WTC11 (cell line): ENCODE data around the gene RUFY3.

ENCODE experiments used
- AFF4 ChIP-seq: sonication (generic); formaldehyde crosslinking; IDR thresholded peaks from 2 replicates; pipeline ENCODE4 v1.8.1; 2023; ENCODE audit warnings: mild to moderate bottlenecking, missing genetic modification reagents, borderline replicate concordance
- CTCF ChIP-seq: fragments of 200-600 bp; IDR thresholded peaks from 2 replicates; pipeline ENCODE4 v1.8.0; 2022; ENCODE audit warnings: antibody characterized with exemption
- E2F5 ChIP-seq: sonication (generic); formaldehyde crosslinking; IDR thresholded peaks from 2 replicates; pipeline ENCODE4 v1.8.1; 2022; ENCODE audit warnings: mild to moderate bottlenecking, moderate library complexity, missing genetic modification reagents
- GTF2I ChIP-seq: fragments of 250-450 bp; sonication (Bioruptor Pico); conservative IDR thresholded peaks from 2 replicates; pipeline ENCODE4 v1.4.0; 2021; ENCODE audit warnings: mild to moderate bottlenecking
- JUN ChIP-seq: sonication (generic); formaldehyde crosslinking; IDR thresholded peaks from 2 replicates; pipeline ENCODE4 v1.8.0; 2023; ENCODE audit warnings: mild to moderate bottlenecking, missing genetic modification reagents
- MAX ChIP-seq: sonication (generic); formaldehyde crosslinking; IDR thresholded peaks from 2 replicates; pipeline ENCODE4 v1.8.0; 2022; ENCODE audit warnings: mild to moderate bottlenecking, missing genetic modification reagents
- NR1H2 ChIP-seq: sonication (generic); formaldehyde crosslinking; IDR thresholded peaks from 2 replicates; pipeline ENCODE4 v1.9.0; 2021; ENCODE audit warnings: mild to moderate bottlenecking, moderate library complexity, missing genetic modification reagents
- TEAD4 ChIP-seq: sonication (generic); formaldehyde crosslinking; IDR thresholded peaks from 2 replicates; pipeline ENCODE4 v1.8.0; 2022; ENCODE audit warnings: mild to moderate bottlenecking, missing genetic modification reagents
- ZNF121 ChIP-seq: sonication (generic); formaldehyde crosslinking; IDR thresholded peaks from 2 replicates; pipeline ENCODE4 v1.8.0; 2023; ENCODE audit warnings: missing genetic modification reagents
- ZNF416 ChIP-seq: fragments of 250-450 bp; sonication (Bioruptor Pico); IDR thresholded peaks from 2 replicates; pipeline ENCODE4 v1.9.0; 2021; ENCODE audit warnings: mild to moderate bottlenecking, inconsistent platforms
- TF ChIP-seq, protein P1 (sequence below): sonication (generic); formaldehyde crosslinking; IDR thresholded peaks from 2 replicates; pipeline ENCODE4 v1.8.1; 2023; ENCODE audit warnings: mild to moderate bottlenecking, missing genetic modification reagents
- TF ChIP-seq, protein P2 (sequence below): sonication (generic); formaldehyde crosslinking; IDR thresholded peaks from 2 replicates; pipeline ENCODE4 v1.8.0; 2022; ENCODE audit warnings: mild to moderate bottlenecking, missing genetic modification reagents
- TF ChIP-seq, protein P3 (sequence below): sonication (generic); formaldehyde crosslinking; IDR thresholded peaks from 2 replicates; pipeline ENCODE4 v1.8.1; 2022; ENCODE audit warnings: missing genetic modification reagents, borderline replicate concordance
- TF ChIP-seq, protein P4 (sequence below): sonication (generic); formaldehyde crosslinking; IDR thresholded peaks from 2 replicates; pipeline ENCODE4 v1.8.1; 2022; ENCODE audit warnings: low read depth, missing genetic modification reagents, borderline replicate concordance

GRCh38 chr4:70703619-70704214 is 18.0 kb upstream of the RUFY3 start:
- TF ChIP-seq E2F5 (no peak), CTCF (no peak), JUN (no peak), GTF2I (CRISPR knock-in tag) (no peak), ZNF121 (CRISPR knock-in tag) (no peak), NR1H2 (no peak), AFF4 (CRISPR knock-in tag) (no peak), MAX (CRISPR knock-in tag) (no peak), TEAD4 (no peak), ZNF416 (CRISPR knock-in tag) (no peak)
- TF ChIP-seq, protein P1, sequence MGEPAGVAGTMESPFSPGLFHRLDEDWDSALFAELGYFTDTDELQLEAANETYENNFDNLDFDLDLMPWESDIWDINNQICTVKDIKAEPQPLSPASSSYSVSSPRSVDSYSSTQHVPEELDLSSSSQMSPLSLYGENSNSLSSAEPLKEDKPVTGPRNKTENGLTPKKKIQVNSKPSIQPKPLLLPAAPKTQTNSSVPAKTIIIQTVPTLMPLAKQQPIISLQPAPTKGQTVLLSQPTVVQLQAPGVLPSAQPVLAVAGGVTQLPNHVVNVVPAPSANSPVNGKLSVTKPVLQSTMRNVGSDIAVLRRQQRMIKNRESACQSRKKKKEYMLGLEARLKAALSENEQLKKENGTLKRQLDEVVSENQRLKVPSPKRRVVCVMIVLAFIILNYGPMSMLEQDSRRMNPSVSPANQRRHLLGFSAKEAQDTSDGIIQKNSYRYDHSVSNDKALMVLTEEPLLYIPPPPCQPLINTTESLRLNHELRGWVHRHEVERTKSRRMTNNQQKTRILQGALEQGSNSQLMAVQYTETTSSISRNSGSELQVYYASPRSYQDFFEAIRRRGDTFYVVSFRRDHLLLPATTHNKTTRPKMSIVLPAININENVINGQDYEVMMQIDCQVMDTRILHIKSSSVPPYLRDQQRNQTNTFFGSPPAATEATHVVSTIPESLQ (CRISPR knock-in tag) = no peak
- TF ChIP-seq, protein P2, sequence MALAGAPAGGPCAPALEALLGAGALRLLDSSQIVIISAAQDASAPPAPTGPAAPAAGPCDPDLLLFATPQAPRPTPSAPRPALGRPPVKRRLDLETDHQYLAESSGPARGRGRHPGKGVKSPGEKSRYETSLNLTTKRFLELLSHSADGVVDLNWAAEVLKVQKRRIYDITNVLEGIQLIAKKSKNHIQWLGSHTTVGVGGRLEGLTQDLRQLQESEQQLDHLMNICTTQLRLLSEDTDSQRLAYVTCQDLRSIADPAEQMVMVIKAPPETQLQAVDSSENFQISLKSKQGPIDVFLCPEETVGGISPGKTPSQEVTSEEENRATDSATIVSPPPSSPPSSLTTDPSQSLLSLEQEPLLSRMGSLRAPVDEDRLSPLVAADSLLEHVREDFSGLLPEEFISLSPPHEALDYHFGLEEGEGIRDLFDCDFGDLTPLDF (CRISPR knock-in tag) = no peak
- TF ChIP-seq, protein P3, sequence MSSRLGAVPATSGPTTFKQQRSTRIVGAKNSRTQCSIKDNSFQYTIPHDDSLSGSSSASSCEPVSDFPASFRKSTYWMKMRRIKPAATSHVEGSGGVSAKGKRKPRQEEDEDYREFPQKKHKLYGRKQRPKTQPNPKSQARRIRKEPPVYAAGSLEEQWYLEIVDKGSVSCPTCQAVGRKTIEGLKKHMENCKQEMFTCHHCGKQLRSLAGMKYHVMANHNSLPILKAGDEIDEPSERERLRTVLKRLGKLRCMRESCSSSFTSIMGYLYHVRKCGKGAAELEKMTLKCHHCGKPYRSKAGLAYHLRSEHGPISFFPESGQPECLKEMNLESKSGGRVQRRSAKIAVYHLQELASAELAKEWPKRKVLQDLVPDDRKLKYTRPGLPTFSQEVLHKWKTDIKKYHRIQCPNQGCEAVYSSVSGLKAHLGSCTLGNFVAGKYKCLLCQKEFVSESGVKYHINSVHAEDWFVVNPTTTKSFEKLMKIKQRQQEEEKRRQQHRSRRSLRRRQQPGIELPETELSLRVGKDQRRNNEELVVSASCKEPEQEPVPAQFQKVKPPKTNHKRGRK (CRISPR knock-in tag) = no peak
- TF ChIP-seq, protein P4, sequence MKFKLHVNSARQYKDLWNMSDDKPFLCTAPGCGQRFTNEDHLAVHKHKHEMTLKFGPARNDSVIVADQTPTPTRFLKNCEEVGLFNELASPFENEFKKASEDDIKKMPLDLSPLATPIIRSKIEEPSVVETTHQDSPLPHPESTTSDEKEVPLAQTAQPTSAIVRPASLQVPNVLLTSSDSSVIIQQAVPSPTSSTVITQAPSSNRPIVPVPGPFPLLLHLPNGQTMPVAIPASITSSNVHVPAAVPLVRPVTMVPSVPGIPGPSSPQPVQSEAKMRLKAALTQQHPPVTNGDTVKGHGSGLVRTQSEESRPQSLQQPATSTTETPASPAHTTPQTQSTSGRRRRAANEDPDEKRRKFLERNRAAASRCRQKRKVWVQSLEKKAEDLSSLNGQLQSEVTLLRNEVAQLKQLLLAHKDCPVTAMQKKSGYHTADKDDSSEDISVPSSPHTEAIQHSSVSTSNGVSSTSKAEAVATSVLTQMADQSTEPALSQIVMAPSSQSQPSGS = no peak
